GM21360 (cell line): ENCODE results near the gene ZNF30.
"Not testable (repeated sequence)": the region's sequence is repeated elsewhere in the genome, so short reads cannot be mapped to it uniquely, and the experiment has no call there.

Experiments
- ATAC-seq: cut with Tn5 transposase; IDR thresholded peaks from one replicate; pipeline ENCODE4 v1.9.1; 2021; ENCODE audit warnings: mild to moderate bottlenecking, moderate library complexity; ENCODE audit not compliant: unreplicated experiment

Gene ZNF30

GRCh38 chr19:34985249-34986022 is 58.7 kb downstream of the ZNF30 start:
- no peak for ATAC-seq

- no peak for ATAC-seq
Measured at GRCh38 chr19:34988119-34988518, 61.4 kb downstream of the ZNF30 start.

- no peak for ATAC-seq
Measured at GRCh38 chr19:34989298-34989697, 62.6 kb downstream of the ZNF30 start.

- ATAC-seq: no peak
Measured at GRCh38 chr19:34990578-34991192, 64.0 kb downstream of the ZNF30 start.

- ATAC-seq: no peak
Measured at GRCh38 chr19:34991542-34992333, 65.0 kb downstream of the ZNF30 start.

GRCh38 chr19:34992582-34992981 is 65.9 kb downstream of the ZNF30 start:
- ATAC-seq: not testable (repeated sequence)

GRCh38 chr19:34994286-34994642 is 67.6 kb downstream of the ZNF30 start:
- ATAC-seq: no peak
